Measurements from ENCODE around the gene CDRT15.

CDRT15 gene

GRCh38 chr17:14227052-14227451 lies 9.6 kb downstream of the CDRT15 start:
- no peaks in the 10 kb centered on the region for H3K4me1 Mint-ChIP-seq
- no peak overlapping the region for H3K27ac Mint-ChIP-seq
- peaks cover 1% of the 10 kb centered on the region for H3K9me3 Mint-ChIP-seq
- no peak overlapping the region for H3K4me3 Mint-ChIP-seq
- ATAC-seq (ENCODE audit: low read depth) (no peak), DNase-seq (ENCODE audit: low spot score in 2 of 2) (no peak)
- H3K36me3 Mint-ChIP-seq = peaks cover 2% of the 10 kb centered on the region
- no peaks in the 10 kb centered on the region for H3K27me3 Mint-ChIP-seq

DNA sequence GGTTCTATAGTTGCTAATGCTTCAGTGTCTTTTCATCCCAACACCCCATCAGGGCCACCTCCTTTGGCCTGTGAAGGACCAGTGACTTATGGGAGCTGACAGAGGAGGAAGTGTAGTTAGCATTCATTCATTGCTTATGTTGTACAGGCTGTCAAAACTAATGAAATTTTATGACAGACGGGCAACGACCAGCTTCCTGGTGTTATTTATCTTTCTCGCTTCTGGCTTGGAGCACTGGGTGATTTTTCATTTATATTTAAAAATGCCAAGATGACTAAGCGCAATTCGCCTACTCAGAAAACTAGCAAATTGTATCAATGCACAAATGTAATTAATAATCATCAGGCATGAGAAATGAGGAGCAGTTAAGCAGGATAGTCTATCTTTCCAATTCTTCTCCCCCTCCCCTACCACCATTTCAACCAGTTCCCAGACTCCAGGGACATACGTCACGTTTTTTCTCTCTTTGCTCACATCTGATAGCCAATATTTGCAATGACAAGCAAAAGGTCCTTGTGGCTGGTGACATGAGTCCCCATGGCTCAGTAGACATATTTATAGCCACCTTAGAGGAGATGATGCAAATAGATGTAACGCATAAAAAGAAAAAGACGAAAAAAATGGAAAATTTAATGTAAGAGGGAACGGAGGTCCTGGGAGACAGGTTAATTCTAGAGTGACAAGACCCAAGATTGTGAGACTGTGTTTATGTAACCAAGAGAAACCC lies 11.2 kb downstream of the CDRT15 start:
- ATAC-seq (ENCODE audit: low read depth) (no peak), DNase-seq (ENCODE audit: low spot score in 2 of 2) (no peak)
- H3K9me3 Mint-ChIP-seq = peaks cover 1% of the 10 kb centered on the region
- no peak overlapping the region for H3K27ac Mint-ChIP-seq
- no peaks in the 10 kb centered on the region for H3K4me1 Mint-ChIP-seq
- peaks cover 2% of the 10 kb centered on the region for H3K36me3 Mint-ChIP-seq
- H3K4me3 Mint-ChIP-seq = no peak overlapping the region
- H3K27me3 Mint-ChIP-seq = no peaks in the 10 kb centered on the region

DNA sequence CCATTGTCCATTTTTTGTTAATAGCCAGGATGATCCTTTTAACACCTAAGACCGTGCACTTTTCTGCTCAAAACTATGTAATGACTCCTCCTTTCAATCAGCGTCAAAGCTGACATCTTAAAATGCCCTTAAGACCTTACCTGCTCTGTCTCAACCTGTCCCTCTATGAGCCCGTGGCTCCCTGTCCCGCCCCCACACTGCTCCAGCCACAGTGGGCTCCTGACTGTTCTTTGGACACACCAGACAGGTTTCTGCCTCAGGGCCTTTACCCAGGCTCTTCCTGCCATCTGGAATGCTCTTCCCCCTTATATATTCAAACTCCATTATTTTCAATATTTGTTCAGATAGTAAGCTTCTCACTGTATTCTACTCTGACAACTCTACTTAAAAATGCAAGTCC lies 14.1 kb downstream of the CDRT15 start:
- no peak overlapping the region for H3K4me3 Mint-ChIP-seq
- peaks cover 1% of the 10 kb centered on the region for H3K9me3 Mint-ChIP-seq
- no peak overlapping the region for H3K27ac Mint-ChIP-seq
- ATAC-seq (ENCODE audit: low read depth) = no peak
- H3K4me1 Mint-ChIP-seq = no peaks in the 10 kb centered on the region
- H3K27me3 Mint-ChIP-seq = no peaks in the 10 kb centered on the region
- no peak for DNase-seq (ENCODE audit: low spot score in 2 of 2)
- peaks cover 2% of the 10 kb centered on the region for H3K36me3 Mint-ChIP-seq

GRCh38 chr17:14214271-14214670 lies 22.4 kb downstream of the CDRT15 start:
- Mint-ChIP-seq H3K27me3 (no peaks in the 10 kb centered on the region), H3K36me3 (peaks cover 30% of the 10 kb centered on the region), H3K27ac (no peak overlapping the region), H3K9me3 (peaks cover 4% of the 10 kb centered on the region), H3K4me3 (no peak overlapping the region), H3K4me1 (no peaks in the 10 kb centered on the region)
- DNase-seq (ENCODE audit: low spot score in 2 of 2) = no peak
- no peak for ATAC-seq (ENCODE audit: low read depth)

DNA sequence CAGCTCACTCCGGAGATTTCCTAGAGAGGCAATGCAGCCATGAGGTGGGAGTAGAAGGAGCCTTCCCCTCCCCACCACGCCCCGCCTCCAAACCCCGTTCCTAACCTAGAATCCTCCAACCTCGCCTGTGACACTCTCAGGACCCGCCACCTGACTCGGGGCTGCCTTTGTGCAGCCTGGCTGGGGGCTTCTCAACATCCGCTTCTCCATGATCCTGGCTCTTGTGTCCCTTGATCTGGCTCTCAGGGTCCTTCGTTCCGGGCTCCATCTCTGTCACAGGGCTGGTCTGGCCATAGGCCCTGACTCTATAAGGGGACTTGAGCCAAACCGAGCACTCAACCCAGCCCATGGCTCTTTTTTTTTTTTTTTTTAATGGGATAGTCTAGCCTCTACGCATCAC lies 24.3 kb downstream of the CDRT15 start:
- no peak overlapping the region for H3K27ac Mint-ChIP-seq
- ATAC-seq (ENCODE audit: low read depth) = no peak

DNA sequence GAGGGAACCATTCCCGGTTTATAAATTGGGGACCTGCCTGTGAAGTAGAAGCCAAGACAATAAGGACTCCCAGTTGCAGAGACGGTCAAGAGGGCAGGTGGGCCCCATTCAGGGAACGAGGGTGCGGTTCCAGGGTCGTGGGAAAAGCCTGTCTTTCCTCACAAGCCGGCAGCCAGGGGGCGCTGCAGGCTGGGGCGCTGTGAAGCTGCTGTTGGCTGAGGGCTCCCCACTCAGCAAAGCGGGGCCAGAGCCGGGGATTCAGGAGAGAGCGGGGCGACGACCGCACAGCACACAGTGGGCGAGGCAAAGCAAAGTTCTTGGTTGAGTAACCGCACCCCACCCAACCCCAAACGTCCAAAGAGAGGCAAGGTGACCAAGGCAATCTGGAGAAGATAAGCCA lies 24.9 kb downstream of the CDRT15 start:
- Mint-ChIP-seq H3K27me3 (no peaks in the 10 kb centered on the region), H3K4me3 (no peak overlapping the region), H3K27ac (no peak overlapping the region), H3K9me3 (peaks cover 4% of the 10 kb centered on the region), H3K36me3 (peaks cover 43% of the 10 kb centered on the region), H3K4me1 (no peaks in the 10 kb centered on the region)
- DNase-seq (ENCODE audit: low spot score in 2 of 2) (no peak), ATAC-seq (ENCODE audit: low read depth) (no peak)

More for the DNA sequence above, 24.3 kb downstream of the CDRT15 start:
- peaks cover 41% of the 10 kb centered on the region for H3K36me3 Mint-ChIP-seq
- no peaks in the 10 kb centered on the region for H3K27me3 Mint-ChIP-seq
- H3K4me1 Mint-ChIP-seq = no peaks in the 10 kb centered on the region
- DNase-seq (ENCODE audit: low spot score in 2 of 2) = no peak
- H3K4me3 Mint-ChIP-seq = no peak overlapping the region
- H3K9me3 Mint-ChIP-seq = peaks cover 4% of the 10 kb centered on the region

- no peaks in the 10 kb centered on the region for H3K27me3 Mint-ChIP-seq
- H3K4me3 Mint-ChIP-seq = no peak overlapping the region
- peaks cover 4% of the 10 kb centered on the region for H3K9me3 Mint-ChIP-seq
- ATAC-seq (ENCODE audit: low read depth) (no peak), DNase-seq (ENCODE audit: low spot score in 2 of 2) (no peak)
- H3K27ac Mint-ChIP-seq = no peak overlapping the region
- peaks cover 43% of the 10 kb centered on the region for H3K36me3 Mint-ChIP-seq
- no peaks in the 10 kb centered on the region for H3K4me1 Mint-ChIP-seq
These were observed 25.4 kb downstream of the CDRT15 start for GRCh38 chr17:14211246-14211645.

DNA sequence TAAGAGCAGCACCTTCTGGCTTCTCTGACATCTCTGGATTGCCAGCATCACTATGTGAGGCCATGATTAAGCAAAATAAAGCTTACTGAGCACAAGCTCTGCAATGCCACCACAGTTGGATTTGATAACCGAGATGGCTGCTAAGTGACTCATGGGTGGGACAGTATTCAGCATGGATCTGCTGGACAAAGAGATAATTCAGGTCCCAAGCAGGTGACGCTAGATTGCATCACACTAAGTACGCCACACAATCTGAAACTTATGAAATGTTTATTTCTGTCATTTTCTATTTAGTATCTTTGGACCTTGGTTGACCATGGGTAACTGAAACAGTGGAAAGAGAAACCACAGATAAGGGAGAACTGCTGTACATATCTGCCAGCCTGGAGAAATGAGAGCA lies 27.4 kb downstream of the CDRT15 start:
- no peak overlapping the region for H3K4me3 Mint-ChIP-seq
- H3K9me3 Mint-ChIP-seq = peaks cover 4% of the 10 kb centered on the region
- no peaks in the 10 kb centered on the region for H3K27me3 Mint-ChIP-seq
- H3K4me1 Mint-ChIP-seq = no peaks in the 10 kb centered on the region
- ATAC-seq (ENCODE audit: low read depth) (no peak), DNase-seq (ENCODE audit: low spot score in 2 of 2) (no peak)
- H3K36me3 Mint-ChIP-seq = peaks cover 53% of the 10 kb centered on the region
- H3K27ac Mint-ChIP-seq = no peak overlapping the region

- peaks cover 4% of the 10 kb centered on the region for H3K9me3 Mint-ChIP-seq
- H3K4me1 Mint-ChIP-seq = no peaks in the 10 kb centered on the region
- H3K36me3 Mint-ChIP-seq = peaks cover 56% of the 10 kb centered on the region
- ATAC-seq (ENCODE audit: low read depth) = no peak
- H3K27me3 Mint-ChIP-seq = no peaks in the 10 kb centered on the region
- DNase-seq (ENCODE audit: low spot score in 2 of 2) = no peak
- no peak overlapping the region for H3K27ac Mint-ChIP-seq
- no peak overlapping the region for H3K4me3 Mint-ChIP-seq
These were observed 28.9 kb downstream of the CDRT15 start for GRCh38 chr17:14207791-14208190.

DNA sequence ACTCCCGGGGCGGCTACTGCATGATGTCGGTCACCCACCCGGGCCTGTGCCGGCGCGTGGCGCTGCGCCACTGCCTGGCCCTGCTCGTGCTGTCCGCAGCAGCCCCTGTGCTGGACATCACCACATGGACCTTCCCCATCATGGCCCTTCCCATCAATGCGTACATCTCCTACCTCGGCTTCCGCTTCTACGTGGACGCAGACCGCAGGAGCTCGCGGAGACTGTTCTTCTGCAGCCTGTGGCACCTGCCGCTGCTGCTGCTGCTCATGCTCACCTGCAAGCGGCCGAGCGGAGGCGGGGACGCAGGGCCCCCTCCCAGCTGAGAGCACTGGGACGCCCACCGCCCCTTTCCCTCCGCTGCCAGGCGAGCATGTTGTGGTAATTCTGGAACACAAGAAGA lies 29.8 kb downstream of the CDRT15 start:
- no peak for DNase-seq (ENCODE audit: low spot score in 2 of 2)
- ATAC-seq (ENCODE audit: low read depth) = no peak
- H3K9me3 Mint-ChIP-seq = peaks cover 4% of the 10 kb centered on the region
- peaks cover 55% of the 10 kb centered on the region for H3K36me3 Mint-ChIP-seq
- H3K4me3 Mint-ChIP-seq = no peak overlapping the region
- H3K4me1 Mint-ChIP-seq = no peaks in the 10 kb centered on the region
- no peak overlapping the region for H3K27ac Mint-ChIP-seq
- no peaks in the 10 kb centered on the region for H3K27me3 Mint-ChIP-seq

- ATAC-seq (ENCODE audit: low read depth) (no peak), DNase-seq (ENCODE audit: low spot score in 2 of 2) (no peak)
- Mint-ChIP-seq H3K4me1 (no peaks in the 10 kb centered on the region), H3K27ac (no peak overlapping the region), H3K9me3 (peaks cover 2% of the 10 kb centered on the region), H3K27me3 (no peaks in the 10 kb centered on the region), H3K4me3 (no peak overlapping the region), H3K36me3 (peaks cover 49% of the 10 kb centered on the region)
These were observed 30.6 kb downstream of the CDRT15 start for GRCh38 chr17:14205992-14206461.

DNA sequence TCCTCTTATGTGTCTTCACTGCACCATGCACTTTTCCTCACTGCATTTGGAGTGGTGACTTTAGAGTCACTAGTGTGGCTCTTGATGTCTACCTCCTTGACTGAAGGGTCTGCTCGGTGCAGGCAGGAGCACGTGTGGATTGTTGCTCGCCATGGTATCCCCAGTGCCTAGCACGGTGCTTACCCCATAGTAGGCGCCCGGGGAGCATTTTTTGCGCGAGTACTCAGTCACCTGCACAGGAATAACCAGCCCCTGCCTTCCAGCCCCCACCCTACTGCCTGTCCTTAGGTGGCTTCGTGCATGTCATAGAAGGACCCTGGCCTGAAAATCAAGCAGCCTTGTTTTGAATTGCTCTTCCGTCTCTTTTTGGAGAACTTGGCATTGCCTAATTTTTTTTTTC lies 31.3 kb downstream of the CDRT15 start:
- Mint-ChIP-seq H3K27ac (no peak overlapping the region), H3K4me1 (no peaks in the 10 kb centered on the region), H3K36me3 (peaks cover 46% of the 10 kb centered on the region), H3K4me3 (no peak overlapping the region), H3K9me3 (no peaks in the 10 kb centered on the region), H3K27me3 (no peaks in the 10 kb centered on the region)
- DNase-seq (ENCODE audit: low spot score in 2 of 2) (no peak), ATAC-seq (ENCODE audit: low read depth) (no peak)

DNA sequence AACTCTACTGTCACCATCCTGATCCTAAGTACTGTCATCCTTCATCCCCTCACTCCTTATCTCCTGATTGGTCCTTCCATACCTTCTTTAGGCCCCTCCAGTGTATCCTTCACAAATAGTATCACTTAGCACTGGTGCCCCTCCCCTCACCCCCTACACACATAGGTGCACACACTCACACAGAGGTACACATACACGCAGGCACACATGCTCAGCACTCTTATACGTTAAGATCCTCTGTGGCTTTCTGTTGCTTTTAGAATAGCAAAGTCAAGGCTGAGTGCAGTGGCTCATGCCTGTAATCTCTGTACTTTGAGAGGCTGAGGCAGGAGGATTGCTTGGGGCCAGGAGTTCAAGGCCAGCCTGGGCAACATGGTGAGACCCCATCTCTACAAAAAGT lies 32.1 kb downstream of the CDRT15 start:
- Mint-ChIP-seq H3K27ac (no peak overlapping the region), H3K27me3 (no peaks in the 10 kb centered on the region), H3K36me3 (peaks cover 40% of the 10 kb centered on the region), H3K4me1 (no peaks in the 10 kb centered on the region), H3K9me3 (no peaks in the 10 kb centered on the region), H3K4me3 (no peak overlapping the region)
- DNase-seq (ENCODE audit: low spot score in 2 of 2) = no peak
- no peak for ATAC-seq (ENCODE audit: low read depth)

DNA sequence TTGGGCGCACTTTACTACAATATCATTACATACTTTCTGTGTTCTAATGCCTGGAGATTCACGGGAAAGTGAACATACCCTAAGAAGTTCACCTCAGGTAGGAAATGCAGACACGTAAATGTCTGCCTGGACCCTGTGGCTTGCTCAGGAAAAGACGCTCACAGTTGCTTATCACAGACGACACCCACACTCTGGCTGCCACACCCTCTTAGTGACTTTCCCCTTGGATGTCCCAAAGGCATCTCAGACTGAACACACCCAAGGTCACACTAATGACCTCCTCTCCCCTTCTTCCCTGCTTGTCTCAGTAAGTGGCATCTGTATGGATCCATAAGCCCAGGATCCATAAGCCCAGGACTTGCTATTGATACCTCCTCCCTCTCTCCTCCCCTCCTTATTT lies 32.6 kb downstream of the CDRT15 start:
- ATAC-seq (ENCODE audit: low read depth) (no peak), DNase-seq (ENCODE audit: low spot score in 2 of 2) (no peak)
- no peak overlapping the region for H3K27ac Mint-ChIP-seq
- no peak overlapping the region for H3K4me3 Mint-ChIP-seq
- no peaks in the 10 kb centered on the region for H3K4me1 Mint-ChIP-seq
- peaks cover 38% of the 10 kb centered on the region for H3K36me3 Mint-ChIP-seq
- H3K9me3 Mint-ChIP-seq = no peaks in the 10 kb centered on the region
- no peaks in the 10 kb centered on the region for H3K27me3 Mint-ChIP-seq

DNA sequence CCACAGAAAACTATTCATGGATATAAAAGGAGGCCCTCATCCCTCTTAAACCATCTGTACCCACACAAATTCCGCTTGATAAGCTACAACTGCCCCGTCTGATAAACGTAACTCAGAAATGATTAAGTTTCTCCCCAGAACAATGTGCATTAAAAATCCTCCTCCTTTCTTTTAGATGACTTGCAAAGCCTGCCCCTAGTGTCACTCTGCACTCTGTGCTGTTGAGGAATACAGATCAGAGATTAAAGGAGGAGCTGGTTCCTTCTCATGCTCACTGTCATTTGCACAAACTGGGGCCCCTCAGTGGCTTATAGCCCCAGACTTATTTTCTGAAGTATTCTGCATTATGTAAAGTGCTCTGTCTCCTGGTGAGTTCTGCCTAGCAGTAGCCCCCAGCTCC lies 33.3 kb downstream of the CDRT15 start:
- ATAC-seq (ENCODE audit: low read depth) = no peak
- no peak overlapping the region for H3K4me3 Mint-ChIP-seq
- H3K36me3 Mint-ChIP-seq = peaks cover 36% of the 10 kb centered on the region
- no peak for DNase-seq (ENCODE audit: low spot score in 2 of 2)
- no peaks in the 10 kb centered on the region for H3K27me3 Mint-ChIP-seq
- H3K9me3 Mint-ChIP-seq = no peaks in the 10 kb centered on the region
- H3K4me1 Mint-ChIP-seq = no peaks in the 10 kb centered on the region
- no peak overlapping the region for H3K27ac Mint-ChIP-seq
